HL-60 (cell line): ENCODE measurements around the gene PTPRN2.

Experiments
- DNase-seq, 2 experiments: peaks; one replicate each; pipeline ENCODE4 v3.0.0-alpha.2; 2010 to 2020; ENCODE audit warnings: low read depth in 1 of 2, low spot score in 1 of 2
- H3K27ac ChIP-seq: fragments of 250-450 bp; sonication (Bioruptor Pico); replicated peaks from 2 replicates; pipeline ENCODE4 v1.5.1; 2020; ENCODE audit warnings: mild to moderate bottlenecking, moderate library complexity
- H3K27me3 ChIP-seq: fragments of 250-450 bp; sonication (Bioruptor Pico); 2 replicates; pipeline ENCODE4 v1.5.1; 2021; ENCODE audit warnings: mild to moderate bottlenecking, moderate library complexity; ENCODE audit not compliant: insufficient read depth, poor library complexity, severe bottlenecking
- H3K4me3 ChIP-seq: replicated peaks from 2 replicates; pipeline ENCODE4 v1.5.1; 2011; ENCODE audit warnings: mild to moderate bottlenecking, control low read depth, low read length; ENCODE audit not compliant: insufficient read depth
- GABPA ChIP-seq: IDR thresholded peaks from 2 replicates; pipeline ENCODE4 v1.6.1; 2012; ENCODE audit warnings: low read depth
- POLR2AphosphoS5 ChIP-seq: IDR thresholded peaks from 2 replicates; pipeline ENCODE4 v1.6.1; 2012; ENCODE audit warnings: low read depth
- SPI1 ChIP-seq: IDR thresholded peaks from 2 replicates; pipeline ENCODE4 v1.6.1; 2012; ENCODE audit warnings: low read depth, mild to moderate bottlenecking, borderline replicate concordance
- TF ChIP-seq, protein P1 (sequence below): IDR thresholded peaks from one replicate; pipeline ENCODE4 v1.5.1; 2011; ENCODE audit warnings: low read length, control low read depth, inconsistent platforms; ENCODE audit not compliant: insufficient read depth
- TF ChIP-seq, protein P2 (sequence below): IDR thresholded peaks from 2 replicates; pipeline ENCODE4 v1.6.1; 2012; ENCODE audit warnings: low read depth; ENCODE audit not compliant: insufficient replicate concordance

The PTPRN2 gene

DNA sequence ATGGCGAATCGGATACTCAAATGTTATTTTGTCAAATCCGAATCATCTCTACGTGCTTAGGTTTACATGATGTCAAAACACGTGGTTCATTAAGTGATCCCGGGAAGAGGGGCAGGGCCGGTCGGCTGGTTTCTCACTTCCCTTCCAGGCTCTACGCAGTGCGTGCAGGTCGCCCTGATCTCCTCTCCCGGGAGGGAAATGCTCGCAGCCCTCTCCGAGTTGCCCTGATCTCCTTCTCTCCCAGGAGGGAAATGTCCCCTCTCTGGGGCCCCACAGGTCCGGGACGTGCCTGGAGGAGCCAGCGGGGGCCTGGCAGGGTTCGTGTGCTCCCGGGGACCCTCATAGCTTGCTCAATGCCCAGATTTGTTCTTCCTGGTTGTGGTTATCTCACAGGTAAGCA lies 1048.1 kb downstream of the PTPRN2 start:
- H3K4me3 ChIP-seq, result no peak overlapping the region
- no peak for DNase-seq
- H3K27ac ChIP-seq, result no peak overlapping the region
- no peak for TF ChIP-seq SPI1
- TF ChIP-seq, protein P1, sequence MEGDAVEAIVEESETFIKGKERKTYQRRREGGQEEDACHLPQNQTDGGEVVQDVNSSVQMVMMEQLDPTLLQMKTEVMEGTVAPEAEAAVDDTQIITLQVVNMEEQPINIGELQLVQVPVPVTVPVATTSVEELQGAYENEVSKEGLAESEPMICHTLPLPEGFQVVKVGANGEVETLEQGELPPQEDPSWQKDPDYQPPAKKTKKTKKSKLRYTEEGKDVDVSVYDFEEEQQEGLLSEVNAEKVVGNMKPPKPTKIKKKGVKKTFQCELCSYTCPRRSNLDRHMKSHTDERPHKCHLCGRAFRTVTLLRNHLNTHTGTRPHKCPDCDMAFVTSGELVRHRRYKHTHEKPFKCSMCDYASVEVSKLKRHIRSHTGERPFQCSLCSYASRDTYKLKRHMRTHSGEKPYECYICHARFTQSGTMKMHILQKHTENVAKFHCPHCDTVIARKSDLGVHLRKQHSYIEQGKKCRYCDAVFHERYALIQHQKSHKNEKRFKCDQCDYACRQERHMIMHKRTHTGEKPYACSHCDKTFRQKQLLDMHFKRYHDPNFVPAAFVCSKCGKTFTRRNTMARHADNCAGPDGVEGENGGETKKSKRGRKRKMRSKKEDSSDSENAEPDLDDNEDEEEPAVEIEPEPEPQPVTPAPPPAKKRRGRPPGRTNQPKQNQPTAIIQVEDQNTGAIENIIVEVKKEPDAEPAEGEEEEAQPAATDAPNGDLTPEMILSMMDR, result no peak
- no peak for TF ChIP-seq POLR2AphosphoS5
- TF ChIP-seq GABPA, result no peak
- TF ChIP-seq, protein P2, sequence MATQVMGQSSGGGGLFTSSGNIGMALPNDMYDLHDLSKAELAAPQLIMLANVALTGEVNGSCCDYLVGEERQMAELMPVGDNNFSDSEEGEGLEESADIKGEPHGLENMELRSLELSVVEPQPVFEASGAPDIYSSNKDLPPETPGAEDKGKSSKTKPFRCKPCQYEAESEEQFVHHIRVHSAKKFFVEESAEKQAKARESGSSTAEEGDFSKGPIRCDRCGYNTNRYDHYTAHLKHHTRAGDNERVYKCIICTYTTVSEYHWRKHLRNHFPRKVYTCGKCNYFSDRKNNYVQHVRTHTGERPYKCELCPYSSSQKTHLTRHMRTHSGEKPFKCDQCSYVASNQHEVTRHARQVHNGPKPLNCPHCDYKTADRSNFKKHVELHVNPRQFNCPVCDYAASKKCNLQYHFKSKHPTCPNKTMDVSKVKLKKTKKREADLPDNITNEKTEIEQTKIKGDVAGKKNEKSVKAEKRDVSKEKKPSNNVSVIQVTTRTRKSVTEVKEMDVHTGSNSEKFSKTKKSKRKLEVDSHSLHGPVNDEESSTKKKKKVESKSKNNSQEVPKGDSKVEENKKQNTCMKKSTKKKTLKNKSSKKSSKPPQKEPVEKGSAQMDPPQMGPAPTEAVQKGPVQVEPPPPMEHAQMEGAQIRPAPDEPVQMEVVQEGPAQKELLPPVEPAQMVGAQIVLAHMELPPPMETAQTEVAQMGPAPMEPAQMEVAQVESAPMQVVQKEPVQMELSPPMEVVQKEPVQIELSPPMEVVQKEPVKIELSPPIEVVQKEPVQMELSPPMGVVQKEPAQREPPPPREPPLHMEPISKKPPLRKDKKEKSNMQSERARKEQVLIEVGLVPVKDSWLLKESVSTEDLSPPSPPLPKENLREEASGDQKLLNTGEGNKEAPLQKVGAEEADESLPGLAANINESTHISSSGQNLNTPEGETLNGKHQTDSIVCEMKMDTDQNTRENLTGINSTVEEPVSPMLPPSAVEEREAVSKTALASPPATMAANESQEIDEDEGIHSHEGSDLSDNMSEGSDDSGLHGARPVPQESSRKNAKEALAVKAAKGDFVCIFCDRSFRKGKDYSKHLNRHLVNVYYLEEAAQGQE, result no peak
- peaks cover 2% of the 10 kb centered on the region for H3K27me3 ChIP-seq

DNA sequence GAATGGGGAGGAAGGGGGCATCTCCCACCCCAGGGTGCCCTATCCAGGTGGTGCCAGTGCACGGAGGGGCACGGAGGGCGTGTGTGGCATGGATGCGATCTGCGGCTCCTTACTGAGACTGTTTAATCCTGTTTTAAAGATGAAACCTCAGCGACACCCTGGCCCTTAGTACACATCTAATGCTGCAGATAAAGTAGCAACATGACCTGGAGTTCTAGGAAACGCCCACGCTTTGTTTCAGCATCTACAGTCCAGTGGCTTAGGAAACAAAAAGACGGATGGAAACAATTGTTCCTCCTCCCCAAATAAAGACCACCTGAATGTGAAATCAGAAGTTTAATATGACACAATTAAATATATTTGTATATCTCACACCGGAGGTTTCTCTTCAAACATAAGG lies 1048.9 kb downstream of the PTPRN2 start:
- Histone ChIP-seq H3K27me3 (peaks cover 2% of the 10 kb centered on the region), H3K4me3 (no peak overlapping the region), H3K27ac (no peak overlapping the region)
- no peak for DNase-seq
- no peak for TF ChIP-seq SPI1
- TF ChIP-seq GABPA, result no peak
- TF ChIP-seq, protein P1, result no peak
- TF ChIP-seq, protein P2, result no peak
- TF ChIP-seq POLR2AphosphoS5, result no peak

DNA sequence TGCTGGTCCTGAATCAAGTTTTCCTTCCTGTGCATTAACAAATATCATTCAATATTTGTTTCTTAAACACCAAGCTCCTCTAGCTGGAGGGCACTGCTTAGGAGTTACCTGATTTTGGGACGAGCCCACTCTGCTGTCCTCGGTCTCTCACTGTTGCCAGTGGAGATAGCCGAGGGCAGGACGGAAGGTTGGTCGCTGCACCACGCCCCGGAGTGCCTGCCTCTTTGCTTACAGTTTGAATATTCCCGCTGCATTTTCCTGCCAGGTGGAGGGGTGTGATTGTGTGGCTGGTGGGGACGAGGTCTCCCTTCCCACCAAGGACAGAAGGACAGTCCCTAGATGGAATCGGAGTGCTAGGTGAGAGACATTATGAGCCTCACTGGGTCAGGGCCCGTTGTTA lies 1049.3 kb downstream of the PTPRN2 start:
- no peak for DNase-seq
- Histone ChIP-seq H3K27me3 (peaks cover 2% of the 10 kb centered on the region), H3K4me3 (no peak overlapping the region), H3K27ac (no peak overlapping the region)
- TF ChIP-seq, protein P1, result no peak
- TF ChIP-seq SPI1 (no peak), GABPA (no peak)
- TF ChIP-seq, protein P2, result no peak
